ENCODE results near the gene SORCS1. TPM values are rescaled to one million over a fixed set of nuclear protein-coding genes. Genes with fewer than 3 reads are reported as not detected.

Gene SORCS1
- total RNA-seq, 1 donor: not detected

DNA sequence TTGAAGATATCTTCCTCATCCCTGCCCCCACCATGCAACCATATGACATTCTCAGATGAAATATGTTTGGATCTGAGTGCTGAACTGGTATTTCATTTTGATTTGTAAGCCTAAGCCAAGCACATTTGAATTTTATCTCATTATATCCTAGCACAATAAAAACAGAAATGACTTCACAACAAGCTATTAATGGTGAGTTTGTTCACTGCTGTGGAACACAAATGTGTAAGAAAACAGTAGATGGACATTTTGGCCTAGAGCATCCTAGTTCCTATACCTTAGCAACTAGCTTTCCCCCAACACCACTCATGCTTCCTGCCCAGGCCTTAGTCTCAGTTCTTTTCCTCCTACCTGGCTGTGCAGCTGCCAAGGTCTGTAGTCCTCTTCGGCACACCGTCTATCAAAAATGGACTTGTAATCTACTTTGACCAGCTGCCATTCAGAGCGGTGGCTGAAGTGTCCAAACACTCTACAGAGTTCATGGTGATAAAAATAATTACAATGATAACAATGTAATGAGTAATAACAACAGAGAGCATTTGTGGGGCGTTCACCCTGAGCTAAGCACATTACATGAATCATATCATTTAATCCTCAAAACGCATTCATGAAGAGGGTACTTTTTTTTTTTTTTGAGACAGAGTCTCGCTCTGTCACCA is 491.9 kb downstream of the SORCS1 start:
- DNase-seq (ENCODE audit: low read depth): no peak
- H3K4me3 ChIP-seq (ENCODE audit: low read depth, low read length): no peak overlapping the region
- TF ChIP-seq, protein P1, sequence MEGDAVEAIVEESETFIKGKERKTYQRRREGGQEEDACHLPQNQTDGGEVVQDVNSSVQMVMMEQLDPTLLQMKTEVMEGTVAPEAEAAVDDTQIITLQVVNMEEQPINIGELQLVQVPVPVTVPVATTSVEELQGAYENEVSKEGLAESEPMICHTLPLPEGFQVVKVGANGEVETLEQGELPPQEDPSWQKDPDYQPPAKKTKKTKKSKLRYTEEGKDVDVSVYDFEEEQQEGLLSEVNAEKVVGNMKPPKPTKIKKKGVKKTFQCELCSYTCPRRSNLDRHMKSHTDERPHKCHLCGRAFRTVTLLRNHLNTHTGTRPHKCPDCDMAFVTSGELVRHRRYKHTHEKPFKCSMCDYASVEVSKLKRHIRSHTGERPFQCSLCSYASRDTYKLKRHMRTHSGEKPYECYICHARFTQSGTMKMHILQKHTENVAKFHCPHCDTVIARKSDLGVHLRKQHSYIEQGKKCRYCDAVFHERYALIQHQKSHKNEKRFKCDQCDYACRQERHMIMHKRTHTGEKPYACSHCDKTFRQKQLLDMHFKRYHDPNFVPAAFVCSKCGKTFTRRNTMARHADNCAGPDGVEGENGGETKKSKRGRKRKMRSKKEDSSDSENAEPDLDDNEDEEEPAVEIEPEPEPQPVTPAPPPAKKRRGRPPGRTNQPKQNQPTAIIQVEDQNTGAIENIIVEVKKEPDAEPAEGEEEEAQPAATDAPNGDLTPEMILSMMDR (IDR thresholded peaks at IDR 0.05; ENCODE audit: insufficient read depth, low read depth, low read length): no peak

DNA sequence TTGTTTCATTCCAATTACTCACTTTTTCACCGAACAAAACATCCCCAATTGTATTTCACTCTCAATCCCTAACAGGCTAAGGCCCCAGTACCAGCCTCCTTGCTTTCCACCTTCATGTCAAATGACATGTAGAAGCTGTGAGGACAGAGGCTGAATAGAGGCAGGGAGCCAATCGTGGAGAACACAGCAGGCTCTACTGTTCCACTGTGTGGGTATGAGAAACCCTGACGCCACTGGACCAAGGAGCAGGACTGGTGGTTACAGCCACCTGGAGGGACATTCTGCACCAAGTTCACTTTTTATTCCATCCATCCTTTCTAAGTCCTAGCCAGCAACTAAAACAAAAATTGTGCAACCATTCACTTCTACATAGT is 502.8 kb downstream of the SORCS1 start:
- H3K4me3 ChIP-seq (ENCODE audit: low read depth, low read length): no peak overlapping the region
- TF ChIP-seq, protein P1 (IDR thresholded peaks at IDR 0.05; ENCODE audit: insufficient read depth, low read depth, low read length): no peak
- DNase-seq (ENCODE audit: low read depth): no peak

DNA sequence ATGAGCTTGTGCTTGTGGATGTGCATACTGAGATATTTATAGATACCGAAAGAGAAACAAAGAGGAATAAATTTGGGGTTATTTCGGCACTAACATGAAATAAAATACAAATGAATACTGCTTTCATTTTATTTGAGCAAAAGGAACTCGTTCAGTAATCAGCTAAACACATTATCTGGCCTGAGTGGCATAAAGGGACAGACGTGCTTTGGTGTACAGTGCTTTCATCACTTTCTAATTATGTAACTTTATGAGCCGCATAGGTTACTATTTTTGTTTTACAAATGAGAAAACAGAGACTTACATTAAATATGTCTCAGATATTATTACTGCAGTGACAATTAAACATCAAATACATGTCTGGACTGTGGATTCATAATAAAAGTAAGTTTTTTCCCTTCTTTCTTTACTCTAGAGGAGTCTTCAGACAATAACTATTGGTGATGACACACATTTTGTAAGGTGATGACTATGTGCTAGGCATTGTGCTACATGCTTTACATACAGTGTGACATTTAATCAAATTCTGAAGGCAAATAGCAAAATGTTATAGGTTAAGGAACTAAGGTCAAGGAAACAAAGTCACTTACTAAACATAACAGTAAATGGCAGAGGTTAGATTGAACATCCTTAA is 503.3 kb downstream of the SORCS1 start:
- no peak overlapping the region for H3K4me3 ChIP-seq (ENCODE audit: low read depth, low read length)
- TF ChIP-seq, protein P1 (IDR thresholded peaks at IDR 0.05; ENCODE audit: insufficient read depth, low read depth, low read length): no peak
- no peak for DNase-seq (ENCODE audit: low read depth)

DNA sequence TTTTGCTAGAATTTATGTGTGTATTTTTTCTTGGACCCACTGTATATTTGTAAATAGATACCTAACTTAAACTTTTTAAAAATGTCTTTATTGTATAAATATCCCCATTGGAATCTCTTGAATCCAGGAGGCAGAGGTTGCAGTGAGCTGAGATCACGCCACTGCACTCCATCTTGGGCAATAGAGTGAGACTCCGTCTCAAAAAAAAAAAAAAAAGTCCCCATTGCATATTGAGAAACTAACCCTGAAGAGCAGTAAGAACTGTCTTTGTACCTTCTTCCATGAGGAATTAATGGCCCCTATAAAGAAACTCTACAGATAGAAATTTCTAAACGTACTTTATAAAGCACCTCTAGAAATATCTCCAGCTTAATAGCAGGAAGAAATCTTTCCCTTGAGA is 504.0 kb downstream of the SORCS1 start:
- TF ChIP-seq, protein P1 (IDR thresholded peaks at IDR 0.05; ENCODE audit: insufficient read depth, low read depth, low read length): no peak
- no peak overlapping the region for H3K4me3 ChIP-seq (ENCODE audit: low read depth, low read length)
- no peak for DNase-seq (ENCODE audit: low read depth)

DNA sequence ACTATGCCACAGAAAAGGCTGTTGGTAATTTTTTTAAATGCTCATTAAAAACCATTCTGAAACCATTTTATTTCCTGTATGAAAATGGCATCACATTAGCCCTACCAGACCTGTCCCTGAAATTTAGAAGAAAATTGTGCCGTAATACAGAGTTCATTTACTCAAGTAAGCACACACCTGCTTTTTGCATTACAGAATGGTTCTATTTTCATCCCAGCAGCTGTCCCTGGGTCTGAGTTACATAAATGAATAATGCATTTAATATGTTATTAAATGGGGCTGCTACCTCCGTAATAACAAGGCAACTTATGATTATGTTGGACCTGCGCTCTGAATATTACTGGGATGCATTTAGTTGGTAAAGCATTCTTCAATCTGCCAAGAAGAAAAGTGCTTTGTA is 508.9 kb downstream of the SORCS1 start:
- no peak for DNase-seq (ENCODE audit: low read depth)
- TF ChIP-seq, protein P1 (IDR thresholded peaks at IDR 0.05; ENCODE audit: insufficient read depth, low read depth, low read length): no peak
- no peak overlapping the region for H3K4me3 ChIP-seq (ENCODE audit: low read depth, low read length)

DNA sequence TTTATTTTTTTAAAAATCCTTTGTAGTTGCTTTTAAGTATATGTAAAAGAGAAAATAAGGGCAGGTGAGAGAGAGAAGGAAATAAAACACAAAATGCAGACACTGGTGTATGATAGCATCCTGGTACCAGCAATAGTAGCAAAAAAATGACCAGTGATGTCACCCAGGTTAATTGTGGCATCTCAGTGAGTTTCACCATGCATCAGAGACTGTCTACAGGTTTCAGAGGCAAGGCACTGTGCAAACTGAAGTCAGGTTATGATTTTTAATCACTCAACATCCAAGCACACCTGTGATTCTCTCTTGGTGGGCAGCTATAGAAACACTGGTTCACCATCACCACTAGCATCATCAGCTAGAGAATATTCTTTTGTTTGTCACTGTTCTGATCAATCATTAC is 509.3 kb downstream of the SORCS1 start:
- DNase-seq (ENCODE audit: low read depth): no peak
- TF ChIP-seq, protein P1 (IDR thresholded peaks at IDR 0.05; ENCODE audit: insufficient read depth, low read depth, low read length): no peak
- no peak overlapping the region for H3K4me3 ChIP-seq (ENCODE audit: low read depth, low read length)
